Measurements from ENCODE around the gene ZNF555.

DNA sequence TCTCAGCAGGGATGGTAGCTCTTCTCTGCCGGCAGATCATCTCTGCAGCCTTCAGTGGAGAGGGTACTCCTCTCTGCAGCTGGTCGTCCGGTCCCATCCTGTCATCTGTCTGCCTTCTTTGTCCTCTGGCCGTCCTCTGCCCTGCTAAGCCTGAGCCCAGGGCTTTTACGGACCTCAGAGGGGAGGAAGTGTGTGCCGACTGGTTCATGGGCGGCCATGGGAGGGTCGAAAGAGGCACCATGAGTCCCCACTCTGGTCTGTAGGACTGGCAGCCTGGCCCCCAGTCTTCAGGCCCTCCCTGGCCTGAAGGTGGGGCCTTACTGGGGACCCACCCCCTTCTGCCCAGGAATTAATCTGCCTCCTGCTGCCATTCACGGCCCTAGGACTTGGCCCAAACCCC is 17.6 kb upstream of the ZNF555 start:
- no peak for TF ChIP-seq POLR2AphosphoS5 (IDR thresholded peaks at IDR 0.05)
- TF ChIP-seq POLR2A (IDR thresholded peaks at IDR 0.05) = no peak
- TF ChIP-seq, protein P1, sequence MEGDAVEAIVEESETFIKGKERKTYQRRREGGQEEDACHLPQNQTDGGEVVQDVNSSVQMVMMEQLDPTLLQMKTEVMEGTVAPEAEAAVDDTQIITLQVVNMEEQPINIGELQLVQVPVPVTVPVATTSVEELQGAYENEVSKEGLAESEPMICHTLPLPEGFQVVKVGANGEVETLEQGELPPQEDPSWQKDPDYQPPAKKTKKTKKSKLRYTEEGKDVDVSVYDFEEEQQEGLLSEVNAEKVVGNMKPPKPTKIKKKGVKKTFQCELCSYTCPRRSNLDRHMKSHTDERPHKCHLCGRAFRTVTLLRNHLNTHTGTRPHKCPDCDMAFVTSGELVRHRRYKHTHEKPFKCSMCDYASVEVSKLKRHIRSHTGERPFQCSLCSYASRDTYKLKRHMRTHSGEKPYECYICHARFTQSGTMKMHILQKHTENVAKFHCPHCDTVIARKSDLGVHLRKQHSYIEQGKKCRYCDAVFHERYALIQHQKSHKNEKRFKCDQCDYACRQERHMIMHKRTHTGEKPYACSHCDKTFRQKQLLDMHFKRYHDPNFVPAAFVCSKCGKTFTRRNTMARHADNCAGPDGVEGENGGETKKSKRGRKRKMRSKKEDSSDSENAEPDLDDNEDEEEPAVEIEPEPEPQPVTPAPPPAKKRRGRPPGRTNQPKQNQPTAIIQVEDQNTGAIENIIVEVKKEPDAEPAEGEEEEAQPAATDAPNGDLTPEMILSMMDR (IDR thresholded peaks at IDR 0.05 in 8 of 11, conservative IDR thresholded peaks at IDR 0.05 in 3 of 11) = no peak
